ENCODE results near the gene GPRIN1.

Gene GPRIN1

GRCh38 chr5:176646707-176647029, 36.7 kb upstream of the GPRIN1 start:
- ATAC-seq (peak; percentile 36), DNase-seq (ENCODE audit: low spot score in 2 of 2) (no peak)
- Mint-ChIP-seq H3K27ac (peak overlapping the region; percentile 89), H3K36me3 (peaks cover 16% of the 10 kb centered on the region), H3K4me1 (peaks cover 56% of the 10 kb centered on the region), H3K4me3 (peak overlapping the region; percentile 83), H3K9me3 (no peaks in the 10 kb centered on the region)

- H3K9me3 Mint-ChIP-seq = no peaks in the 10 kb centered on the region
- H3K36me3 Mint-ChIP-seq = peaks cover 16% of the 10 kb centered on the region
- no peak for DNase-seq (ENCODE audit: low spot score in 2 of 2)
- H3K4me1 Mint-ChIP-seq = peaks cover 52% of the 10 kb centered on the region
- peak overlapping the region; percentile 83 for H3K4me3 Mint-ChIP-seq
- H3K27ac Mint-ChIP-seq = peak overlapping the region; percentile 89
- ATAC-seq = no peak
Observed at GRCh38 chr5:176646049-176646706, 36.2 kb upstream of the GPRIN1 start.

GRCh38 chr5:176644878-176645670, 35.1 kb upstream of the GPRIN1 start:
- no peak overlapping the region for H3K4me3 Mint-ChIP-seq

GRCh38 chr5:176644294-176644693, 34.3 kb upstream of the GPRIN1 start:
- Mint-ChIP-seq H3K4me1 (peaks cover 36% of the 10 kb centered on the region), H3K27ac (peak overlapping the region; percentile 80), H3K36me3 (peaks cover 4% of the 10 kb centered on the region), H3K9me3 (no peaks in the 10 kb centered on the region), H3K4me3 (no peak overlapping the region)
- DNase-seq (ENCODE audit: low spot score in 2 of 2) = no peak
- no peak for ATAC-seq

More at GRCh38 chr5:176644878-176645670, 35.1 kb upstream of the GPRIN1 start:
- DNase-seq (ENCODE audit: low spot score in 2 of 2) (no peak), ATAC-seq (no peak)
- H3K27ac Mint-ChIP-seq = peak overlapping the region; percentile 58
- H3K36me3 Mint-ChIP-seq = peaks cover 6% of the 10 kb centered on the region
- H3K4me1 Mint-ChIP-seq = peaks cover 40% of the 10 kb centered on the region
- H3K9me3 Mint-ChIP-seq = no peaks in the 10 kb centered on the region

GRCh38 chr5:176643491-176644219, 33.7 kb upstream of the GPRIN1 start:
- Mint-ChIP-seq H3K36me3 (peaks cover 4% of the 10 kb centered on the region), H3K27ac (peak overlapping the region; percentile 80), H3K9me3 (no peaks in the 10 kb centered on the region), H3K4me1 (peaks cover 29% of the 10 kb centered on the region), H3K4me3 (no peak overlapping the region)
- DNase-seq (ENCODE audit: low spot score in 2 of 2) = no peak
- no peak for ATAC-seq

- H3K4me3 Mint-ChIP-seq = no peak overlapping the region
- H3K4me1 Mint-ChIP-seq = peaks cover 24% of the 10 kb centered on the region
- peaks cover 4% of the 10 kb centered on the region for H3K36me3 Mint-ChIP-seq
- ATAC-seq (no peak), DNase-seq (ENCODE audit: low spot score in 2 of 2) (no peak)
- no peaks in the 10 kb centered on the region for H3K9me3 Mint-ChIP-seq
- H3K27ac Mint-ChIP-seq = peak overlapping the region; percentile 80
Observed at GRCh38 chr5:176642675-176643490, 32.9 kb upstream of the GPRIN1 start.

GRCh38 chr5:176640616-176641015, 30.7 kb upstream of the GPRIN1 start:
- no peak overlapping the region for H3K4me3 Mint-ChIP-seq
- no peak for ATAC-seq

GRCh38 chr5:176639981-176640380, 30.0 kb upstream of the GPRIN1 start:
- Mint-ChIP-seq H3K4me1 (peaks cover 4% of the 10 kb centered on the region), H3K9me3 (no peaks in the 10 kb centered on the region), H3K4me3 (no peak overlapping the region), H3K36me3 (peaks cover 7% of the 10 kb centered on the region), H3K27ac (no peak overlapping the region)
- ATAC-seq (no peak), DNase-seq (ENCODE audit: low spot score in 2 of 2) (no peak)

More at GRCh38 chr5:176640616-176641015, 30.7 kb upstream of the GPRIN1 start:
- peaks cover 9% of the 10 kb centered on the region for H3K4me1 Mint-ChIP-seq
- H3K9me3 Mint-ChIP-seq = no peaks in the 10 kb centered on the region
- no peak for DNase-seq (ENCODE audit: low spot score in 2 of 2)
- no peak overlapping the region for H3K27ac Mint-ChIP-seq
- peaks cover 10% of the 10 kb centered on the region for H3K36me3 Mint-ChIP-seq

GRCh38 chr5:176639208-176639607, 29.3 kb upstream of the GPRIN1 start:
- no peaks in the 10 kb centered on the region for H3K9me3 Mint-ChIP-seq
- H3K36me3 Mint-ChIP-seq = peaks cover 6% of the 10 kb centered on the region
- DNase-seq (ENCODE audit: low spot score in 2 of 2) (no peak), ATAC-seq (no peak)
- H3K27ac Mint-ChIP-seq = no peak overlapping the region
- H3K4me3 Mint-ChIP-seq = no peak overlapping the region
- H3K4me1 Mint-ChIP-seq = no peaks in the 10 kb centered on the region

- no peak for DNase-seq (ENCODE audit: low spot score in 2 of 2)
- ATAC-seq = no peak
- Mint-ChIP-seq H3K27ac (no peak overlapping the region), H3K9me3 (no peaks in the 10 kb centered on the region), H3K4me3 (no peak overlapping the region), H3K4me1 (peaks cover 8% of the 10 kb centered on the region), H3K36me3 (peaks cover 6% of the 10 kb centered on the region)
Observed at GRCh38 chr5:176638437-176638836, 28.5 kb upstream of the GPRIN1 start.

- peaks cover 6% of the 10 kb centered on the region for H3K36me3 Mint-ChIP-seq
- H3K27ac Mint-ChIP-seq = no peak overlapping the region
- H3K4me1 Mint-ChIP-seq = peaks cover 9% of the 10 kb centered on the region
- no peak for ATAC-seq
- DNase-seq (ENCODE audit: low spot score in 2 of 2) = no peak
- no peaks in the 10 kb centered on the region for H3K9me3 Mint-ChIP-seq
- no peak overlapping the region for H3K4me3 Mint-ChIP-seq
Observed at GRCh38 chr5:176637556-176637955, 27.6 kb upstream of the GPRIN1 start.

- DNase-seq (ENCODE audit: low spot score in 2 of 2) = no peak
- H3K27ac Mint-ChIP-seq = no peak overlapping the region
- ATAC-seq = no peak
- peaks cover 6% of the 10 kb centered on the region for H3K36me3 Mint-ChIP-seq
- no peaks in the 10 kb centered on the region for H3K9me3 Mint-ChIP-seq
- H3K4me3 Mint-ChIP-seq = no peak overlapping the region
- H3K4me1 Mint-ChIP-seq = peaks cover 9% of the 10 kb centered on the region
Observed at GRCh38 chr5:176636426-176636825, 26.5 kb upstream of the GPRIN1 start.

GRCh38 chr5:176633598-176633997, 23.6 kb upstream of the GPRIN1 start:
- H3K4me1 Mint-ChIP-seq = peaks cover 17% of the 10 kb centered on the region
- peaks cover 6% of the 10 kb centered on the region for H3K36me3 Mint-ChIP-seq
- H3K27ac Mint-ChIP-seq = no peak overlapping the region
- no peaks in the 10 kb centered on the region for H3K9me3 Mint-ChIP-seq
- no peak for DNase-seq (ENCODE audit: low spot score in 2 of 2)
- no peak overlapping the region for H3K4me3 Mint-ChIP-seq
- ATAC-seq = no peak

GRCh38 chr5:176632745-176633144, 22.8 kb upstream of the GPRIN1 start:
- H3K27ac Mint-ChIP-seq = no peak overlapping the region
- H3K4me1 Mint-ChIP-seq = peaks cover 24% of the 10 kb centered on the region
- H3K36me3 Mint-ChIP-seq = peaks cover 6% of the 10 kb centered on the region
- DNase-seq (ENCODE audit: low spot score in 2 of 2) = no peak
- no peak for ATAC-seq
- H3K9me3 Mint-ChIP-seq = no peaks in the 10 kb centered on the region
- H3K4me3 Mint-ChIP-seq = no peak overlapping the region
